ENCODE measurements around the gene LMCD1.

LMCD1 gene

DNA sequence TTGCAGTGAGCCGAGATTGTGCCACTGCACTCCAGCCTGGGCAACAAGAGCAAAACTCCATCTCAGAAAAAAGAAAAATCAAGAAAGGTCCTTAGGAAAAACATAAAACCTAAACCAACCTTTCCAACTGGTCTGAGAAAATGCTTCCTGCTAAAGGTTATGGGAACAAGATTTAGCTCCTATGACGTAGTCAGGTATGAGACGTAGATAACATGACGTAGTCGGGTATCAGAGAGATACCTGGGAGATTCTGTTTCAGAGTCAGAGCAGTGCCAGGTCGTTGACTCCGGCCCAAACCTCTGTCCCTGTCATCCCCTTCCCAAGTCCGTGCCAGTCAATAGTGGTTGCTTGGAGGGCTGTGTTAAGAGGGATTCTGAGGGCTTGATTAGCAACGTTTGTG is 39.9 kb downstream of the LMCD1 start:
- H3K9me2 ChIP-seq (replicated peaks; ENCODE audit: insufficient read depth, low read length) = no peaks in the 10 kb centered on the region
- no peak overlapping the region for H3K4me2 ChIP-seq (ENCODE audit: low read depth, low read length, poor library complexity, severe bottlenecking)
- no peaks in the 10 kb centered on the region for H3K36me3 ChIP-seq (ENCODE audit: low read length)
- no peaks in the 10 kb centered on the region for H3K27me3 ChIP-seq (ENCODE audit: low read length)
- no peaks in the 10 kb centered on the region for H3K9me3 ChIP-seq (ENCODE audit: insufficient read depth, low read length)
- H3K4me3 ChIP-seq (ENCODE audit: insufficient read depth, low read length, poor library complexity, severe bottlenecking) = no peak overlapping the region
- no peaks in the 10 kb centered on the region for H3F3A ChIP-seq (ENCODE audit: insufficient read depth)
- H3K27ac ChIP-seq (ENCODE audit: low read depth, low read length) = no peak overlapping the region
- H3K79me2 ChIP-seq (ENCODE audit: insufficient read depth, low read length) = no peaks in the 10 kb centered on the region
- no peak for TF ChIP-seq EZH2phosphoT487 (conservative IDR thresholded peaks at IDR 0.05; ENCODE audit: low read length)
- TF ChIP-seq, protein P1, sequence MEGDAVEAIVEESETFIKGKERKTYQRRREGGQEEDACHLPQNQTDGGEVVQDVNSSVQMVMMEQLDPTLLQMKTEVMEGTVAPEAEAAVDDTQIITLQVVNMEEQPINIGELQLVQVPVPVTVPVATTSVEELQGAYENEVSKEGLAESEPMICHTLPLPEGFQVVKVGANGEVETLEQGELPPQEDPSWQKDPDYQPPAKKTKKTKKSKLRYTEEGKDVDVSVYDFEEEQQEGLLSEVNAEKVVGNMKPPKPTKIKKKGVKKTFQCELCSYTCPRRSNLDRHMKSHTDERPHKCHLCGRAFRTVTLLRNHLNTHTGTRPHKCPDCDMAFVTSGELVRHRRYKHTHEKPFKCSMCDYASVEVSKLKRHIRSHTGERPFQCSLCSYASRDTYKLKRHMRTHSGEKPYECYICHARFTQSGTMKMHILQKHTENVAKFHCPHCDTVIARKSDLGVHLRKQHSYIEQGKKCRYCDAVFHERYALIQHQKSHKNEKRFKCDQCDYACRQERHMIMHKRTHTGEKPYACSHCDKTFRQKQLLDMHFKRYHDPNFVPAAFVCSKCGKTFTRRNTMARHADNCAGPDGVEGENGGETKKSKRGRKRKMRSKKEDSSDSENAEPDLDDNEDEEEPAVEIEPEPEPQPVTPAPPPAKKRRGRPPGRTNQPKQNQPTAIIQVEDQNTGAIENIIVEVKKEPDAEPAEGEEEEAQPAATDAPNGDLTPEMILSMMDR (IDR thresholded peaks at IDR 0.05; ENCODE audit: insufficient read depth, low read length, poor library complexity, severe bottlenecking) = no peak
- no peak overlapping the region for H3K9ac ChIP-seq (ENCODE audit: low read length)
- H2AFZ ChIP-seq (ENCODE audit: low read depth, low read length, severe bottlenecking) = no peak overlapping the region
- H4K20me1 ChIP-seq (ENCODE audit: low read depth, low read length) = no peaks in the 10 kb centered on the region

GRCh38 chr3:8542190-8543135 is 40.8 kb downstream of the LMCD1 start:
- no peaks in the 10 kb centered on the region for H3F3A ChIP-seq (ENCODE audit: insufficient read depth)
- H3K79me2 ChIP-seq (ENCODE audit: insufficient read depth, low read length) = no peaks in the 10 kb centered on the region
- TF ChIP-seq EZH2phosphoT487 (conservative IDR thresholded peaks at IDR 0.05; ENCODE audit: low read length) = no peak
- TF ChIP-seq, protein P1 (IDR thresholded peaks at IDR 0.05; ENCODE audit: insufficient read depth, low read length, poor library complexity, severe bottlenecking) = no peak
- H3K36me3 ChIP-seq (ENCODE audit: low read length) = no peaks in the 10 kb centered on the region
- H3K4me2 ChIP-seq (ENCODE audit: low read depth, low read length, poor library complexity, severe bottlenecking) = no peak overlapping the region
- H3K9me2 ChIP-seq (replicated peaks; ENCODE audit: insufficient read depth, low read length) = no peaks in the 10 kb centered on the region
- no peaks in the 10 kb centered on the region for H4K20me1 ChIP-seq (ENCODE audit: low read depth, low read length)
- H3K27ac ChIP-seq (ENCODE audit: low read depth, low read length) = no peak overlapping the region
- H2AFZ ChIP-seq (ENCODE audit: low read depth, low read length, severe bottlenecking) = no peak overlapping the region
- H3K9me3 ChIP-seq (ENCODE audit: insufficient read depth, low read length) = no peaks in the 10 kb centered on the region
- H3K27me3 ChIP-seq (ENCODE audit: low read length) = no peaks in the 10 kb centered on the region
- no peak overlapping the region for H3K4me3 ChIP-seq (ENCODE audit: insufficient read depth, low read length, poor library complexity, severe bottlenecking)
- no peak overlapping the region for H3K9ac ChIP-seq (ENCODE audit: low read length)

DNA sequence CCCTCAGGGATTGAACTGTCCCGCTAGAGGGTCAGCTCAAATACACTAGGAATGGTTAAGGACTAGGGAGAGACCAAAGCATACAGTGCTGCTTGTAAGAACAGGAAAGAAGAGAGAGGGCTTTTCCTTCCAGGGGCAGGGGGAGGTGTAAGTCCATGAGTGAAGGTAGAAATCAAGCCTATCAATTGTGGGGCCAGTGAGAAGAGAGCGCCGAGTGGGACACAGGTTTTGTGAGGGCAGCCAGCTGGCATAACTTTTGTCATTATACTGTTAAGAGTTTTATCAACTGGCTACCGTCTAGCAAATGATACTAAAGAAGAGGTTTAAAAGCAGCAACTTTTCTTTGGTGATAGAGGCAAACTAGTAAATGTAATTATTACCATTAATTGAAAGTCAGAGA is 45.0 kb downstream of the LMCD1 start:
- Histone ChIP-seq H3K4me2 (ENCODE audit: low read depth, low read length, poor library complexity, severe bottlenecking) (no peak overlapping the region), H3K27ac (ENCODE audit: low read depth, low read length) (no peak overlapping the region), H2AFZ (ENCODE audit: low read depth, low read length, severe bottlenecking) (no peak overlapping the region), H3F3A (ENCODE audit: insufficient read depth) (no peaks in the 10 kb centered on the region), H3K79me2 (ENCODE audit: insufficient read depth, low read length) (no peaks in the 10 kb centered on the region), H3K9ac (ENCODE audit: low read length) (no peak overlapping the region), H4K20me1 (ENCODE audit: low read depth, low read length) (no peaks in the 10 kb centered on the region), H3K9me3 (ENCODE audit: insufficient read depth, low read length) (no peaks in the 10 kb centered on the region), H3K4me3 (ENCODE audit: insufficient read depth, low read length, poor library complexity, severe bottlenecking) (no peak overlapping the region), H3K36me3 (ENCODE audit: low read length) (no peaks in the 10 kb centered on the region), H3K9me2 (replicated peaks; ENCODE audit: insufficient read depth, low read length) (no peaks in the 10 kb centered on the region), H3K27me3 (ENCODE audit: low read length) (no peaks in the 10 kb centered on the region)
- TF ChIP-seq EZH2phosphoT487 (conservative IDR thresholded peaks at IDR 0.05; ENCODE audit: low read length) = no peak
- TF ChIP-seq, protein P1 (IDR thresholded peaks at IDR 0.05; ENCODE audit: insufficient read depth, low read length, poor library complexity, severe bottlenecking) = no peak
